Measurements from ENCODE around the gene NAV3.

Gene NAV3

GRCh38 chr12:77845831-77846230 lies 15.1 kb downstream of the NAV3 start:
- DNase-seq: no peak

- DNase-seq: no peak
Observed at GRCh38 chr12:77847060-77847541, 16.4 kb downstream of the NAV3 start.

DNA sequence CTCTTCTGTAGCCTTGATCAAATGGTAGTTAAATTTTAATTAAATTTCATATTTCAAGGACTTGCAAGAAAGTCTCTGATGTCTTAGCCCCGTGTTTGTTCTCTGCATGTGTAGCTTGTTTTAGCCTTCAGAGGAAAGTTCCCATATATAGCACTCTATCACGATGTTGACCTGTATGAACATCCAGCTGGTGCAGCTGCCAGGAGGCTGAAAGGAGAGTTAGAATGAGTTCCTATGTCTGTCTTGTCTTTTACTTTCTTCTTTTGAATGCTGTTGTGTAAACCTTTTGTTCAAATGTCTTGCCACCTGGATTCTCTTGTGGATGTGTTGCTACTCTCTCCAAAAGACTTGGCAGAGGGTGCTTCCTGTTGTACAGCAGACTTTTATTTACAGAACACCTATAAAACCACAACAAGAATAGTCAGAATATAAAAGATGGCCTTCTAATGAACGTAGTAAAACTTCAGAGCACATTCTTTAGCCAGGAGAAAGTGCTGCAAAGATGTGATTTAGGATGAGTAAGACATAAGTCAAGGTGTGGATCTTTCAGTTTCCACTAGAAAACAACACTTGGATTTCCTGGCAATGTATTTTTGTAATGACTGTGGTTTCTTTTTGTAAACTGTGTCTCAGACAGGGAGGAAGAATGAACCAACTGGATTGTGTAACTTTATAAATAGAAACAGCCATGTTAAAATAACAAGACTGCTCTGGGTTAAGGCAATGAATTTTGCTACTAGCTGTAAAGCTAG lies 17.2 kb downstream of the NAV3 start:
- peak; percentile 44 for DNase-seq

GRCh38 chr12:77850129-77850528 lies 19.4 kb downstream of the NAV3 start:
- no peak for DNase-seq

- DNase-seq: no peak
Observed at GRCh38 chr12:77850698-77851097, 20.0 kb downstream of the NAV3 start.

GRCh38 chr12:77855548-77855947 lies 24.9 kb downstream of the NAV3 start:
- DNase-seq: no peak

GRCh38 chr12:77861317-77861716 lies 30.6 kb downstream of the NAV3 start:
- DNase-seq: no peak

- no peak for DNase-seq
Observed at GRCh38 chr12:77865178-77865577, 34.5 kb downstream of the NAV3 start.

DNA sequence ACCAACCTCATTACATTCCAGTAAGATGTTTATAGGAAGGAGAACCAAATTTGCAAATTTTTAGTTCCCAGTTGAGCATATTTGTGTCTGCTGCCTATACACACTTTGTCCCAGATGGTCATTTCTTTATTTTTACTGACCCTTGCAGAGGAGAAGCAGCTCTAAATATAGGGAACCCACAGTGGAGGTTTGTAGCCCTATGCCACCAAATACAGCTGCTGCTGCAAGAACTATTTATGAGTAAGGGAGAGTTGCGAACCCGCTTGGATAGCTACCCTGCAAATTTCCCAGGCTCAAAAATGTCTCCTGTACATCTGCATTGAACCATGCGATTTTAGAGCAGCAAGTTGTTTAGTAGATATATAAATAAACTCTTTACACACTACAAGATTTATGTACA lies 48.2 kb downstream of the NAV3 start:
- no peak for DNase-seq

GRCh38 chr12:77882709-77883108 lies 52.0 kb downstream of the NAV3 start:
- DNase-seq: no peak

DNA sequence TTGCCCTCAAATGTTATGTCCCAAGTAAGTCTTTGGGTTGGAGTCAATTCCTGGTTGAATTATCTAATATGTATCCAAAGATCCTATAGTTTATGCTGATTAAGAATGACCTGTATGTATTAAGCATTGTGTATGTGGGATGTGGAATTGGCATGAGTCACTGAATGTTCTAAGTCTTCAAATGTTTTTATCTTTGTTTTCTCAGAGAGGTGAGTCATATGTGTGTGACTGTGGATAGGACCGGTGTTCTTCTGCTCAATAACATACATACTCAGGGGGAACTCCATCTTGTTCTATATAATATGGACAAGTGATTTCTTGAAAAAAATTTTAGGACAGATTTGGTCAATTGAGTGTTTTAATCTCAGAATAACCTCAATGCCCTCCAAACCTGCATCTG lies 57.9 kb downstream of the NAV3 start:
- DNase-seq: no peak

- no peak for DNase-seq
Observed at GRCh38 chr12:77891518-77892147, 60.9 kb downstream of the NAV3 start.

- no peak for DNase-seq
Observed at GRCh38 chr12:77893918-77894317, 63.2 kb downstream of the NAV3 start.

GRCh38 chr12:77894556-77894955 lies 63.9 kb downstream of the NAV3 start:
- DNase-seq: no peak

- no peak for DNase-seq
Observed at GRCh38 chr12:77895699-77896098, 65.0 kb downstream of the NAV3 start.

DNA sequence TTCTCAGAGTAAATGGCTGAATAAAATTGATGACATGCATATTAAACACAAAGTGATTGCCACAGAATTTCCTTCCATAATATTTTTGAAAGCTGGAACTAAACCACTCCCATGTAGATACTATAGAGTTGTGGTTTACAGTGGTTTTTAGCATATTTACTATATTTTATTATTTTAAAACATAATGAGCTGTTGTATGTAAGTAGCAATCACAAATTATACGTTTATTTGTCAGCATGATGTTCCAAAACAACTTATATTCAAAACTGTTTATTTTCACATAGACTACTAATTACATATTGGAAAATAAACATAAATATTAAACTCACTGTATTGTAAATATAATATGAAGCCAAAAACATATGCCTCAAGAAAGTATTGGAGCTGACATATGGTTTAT lies 77.2 kb downstream of the NAV3 start:
- DNase-seq: no peak

- DNase-seq: no peak
Observed at GRCh38 chr12:77914081-77914488, 83.4 kb downstream of the NAV3 start.

DNA sequence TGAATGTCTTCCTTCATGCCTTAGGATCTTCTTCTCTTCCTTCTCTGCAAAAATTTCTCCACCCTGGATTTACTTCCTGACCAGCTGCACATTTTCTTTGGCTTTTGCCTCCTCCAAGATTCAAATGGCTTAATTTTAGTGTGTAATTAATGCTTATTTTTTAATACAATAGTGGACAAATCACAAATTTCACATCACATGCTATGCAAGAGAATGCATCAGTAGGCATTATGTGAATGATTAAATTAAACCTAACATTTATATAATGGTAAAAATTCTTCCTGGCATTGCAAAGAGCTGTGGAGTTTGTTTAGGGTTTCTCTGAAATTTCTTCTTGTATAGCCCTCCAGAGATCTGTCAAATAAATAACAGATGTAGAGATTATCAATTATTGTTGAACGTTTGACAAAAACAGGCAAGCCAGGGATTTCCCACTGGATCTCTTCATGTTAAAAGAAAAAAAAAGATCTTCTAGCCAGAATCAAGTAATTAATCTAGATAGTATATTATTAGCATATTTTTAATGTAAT lies 84.4 kb downstream of the NAV3 start:
- no peak for DNase-seq

DNA sequence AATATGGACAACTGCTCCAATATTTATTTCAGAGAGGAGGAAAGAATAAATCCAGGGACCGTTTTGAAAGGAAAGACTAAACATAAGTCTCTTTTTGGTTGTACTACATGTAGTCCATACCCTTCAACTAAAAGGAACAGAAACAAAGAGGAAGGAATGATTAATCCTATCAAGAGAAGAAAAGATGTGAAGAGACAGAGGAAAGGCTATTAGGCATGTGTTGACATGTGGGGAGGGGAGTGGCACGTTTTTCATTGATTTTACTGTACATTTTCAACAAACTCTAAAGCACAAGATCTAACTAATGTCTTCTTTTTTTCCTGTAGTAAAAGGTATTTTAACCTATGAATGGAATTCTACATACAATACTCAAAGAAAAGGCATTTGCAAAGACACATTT lies 85.6 kb downstream of the NAV3 start:
- DNase-seq: no peak

GRCh38 chr12:77918046-77918445 lies 87.4 kb downstream of the NAV3 start:
- DNase-seq: no peak

DNA sequence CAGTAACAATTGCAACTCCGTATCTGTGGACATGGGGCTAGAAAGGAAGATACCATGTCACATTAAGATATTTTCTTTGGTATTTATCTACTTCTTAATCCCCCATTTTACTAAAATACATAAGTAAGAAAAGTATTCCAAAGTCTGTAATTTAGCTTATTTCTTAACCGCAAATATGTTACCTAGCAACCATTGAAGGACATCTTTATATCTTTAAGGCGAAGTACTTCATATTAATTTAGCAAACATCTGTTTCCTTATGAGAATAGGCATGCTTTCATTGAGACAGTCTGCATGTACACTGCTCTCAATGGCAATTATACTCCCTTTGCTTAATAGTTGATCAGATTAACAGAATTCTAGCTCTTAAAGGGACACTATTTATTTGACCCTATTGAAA lies 88.8 kb downstream of the NAV3 start:
- DNase-seq: no peak

- DNase-seq: no peak
Observed at GRCh38 chr12:77923882-77924281, 93.2 kb downstream of the NAV3 start.

DNA sequence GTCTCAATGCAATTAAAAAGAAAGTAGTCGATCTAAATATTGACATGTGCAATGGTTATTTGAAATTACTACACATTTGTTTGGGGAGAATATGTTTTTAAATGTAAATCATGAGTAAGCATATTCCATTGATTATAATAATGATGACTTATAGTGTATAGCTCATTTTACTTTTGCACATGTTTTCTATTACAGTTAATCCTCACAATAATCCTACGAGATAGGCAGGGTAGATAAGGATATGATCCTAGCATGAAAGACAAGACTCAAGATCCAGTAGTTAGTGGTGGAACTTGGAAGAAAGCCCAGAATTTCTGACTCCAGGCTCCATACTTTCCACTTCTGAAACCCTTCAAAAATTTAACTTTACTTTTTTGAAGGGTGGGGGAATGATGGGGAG lies 94.0 kb downstream of the NAV3 start:
- DNase-seq: no peak

- peak; percentile 79 for DNase-seq
Observed at GRCh38 chr12:77925536-77926108, 94.9 kb downstream of the NAV3 start.

Data from midbrain (tissue), 1 donor.